Osteoblast (primary cell): ENCODE data around the gene USP38. TPM values are rescaled to one million over a fixed set of nuclear protein-coding genes. Genes with fewer than 3 reads are reported as not detected.
"Not testable (repeated sequence)": the region's sequence is repeated elsewhere in the genome, so short reads cannot be mapped to it uniquely, and the experiment has no call there.

ENCODE experiments used
- DNase-seq: peaks from one replicate; pipeline ENCODE4 v3.0.0; 2011; ENCODE audit warnings: low spot score, mixed read lengths; ENCODE audit not compliant: insufficient read length; ENCODE audit errors: missing footprints
- H2AFZ ChIP-seq: 2 replicates; pipeline ENCODE4 v1.6.0; 2011; ENCODE audit warnings: mild to moderate bottlenecking, low read length
- H3K27ac ChIP-seq: 2 replicates; pipeline ENCODE4 v1.5.1; 2011; ENCODE audit warnings: mild to moderate bottlenecking, low read depth, low read length, moderate library complexity
- H3K27me3 ChIP-seq: 2 replicates; pipeline ENCODE4 v1.6.0; 2012; ENCODE audit warnings: mild to moderate bottlenecking, control low read depth, inconsistent platforms, low read length, moderate library complexity; ENCODE audit not compliant: insufficient read depth
- H3K36me3 ChIP-seq: 2 replicates; pipeline ENCODE4 v1.5.1; 2011; ENCODE audit warnings: mild to moderate bottlenecking, low read length, control low read depth, moderate library complexity; ENCODE audit not compliant: insufficient read depth
- H3K4me1 ChIP-seq: 2 replicates; pipeline ENCODE4 v1.5.1; 2011; ENCODE audit warnings: mild to moderate bottlenecking, low read length, control low read depth, moderate library complexity; ENCODE audit not compliant: insufficient read depth
- H3K4me2 ChIP-seq: 2 replicates; pipeline ENCODE4 v1.6.0; 2011; ENCODE audit warnings: mild to moderate bottlenecking, low read length; ENCODE audit not compliant: insufficient read depth
- H3K4me3 ChIP-seq: fragments of 200-600 bp; sonication (generic); 3 replicates; pipeline ENCODE4 v1.5.1; 2012; ENCODE audit warnings: mild to moderate bottlenecking, low read length, inconsistent platforms; ENCODE audit not compliant: insufficient read depth
- H3K79me2 ChIP-seq: 2 replicates; pipeline ENCODE4 v1.6.0; 2012; ENCODE audit warnings: mild to moderate bottlenecking, low read length, control low read depth, inconsistent platforms; ENCODE audit not compliant: insufficient read depth
- H3K9me3 ChIP-seq: 2 replicates; pipeline ENCODE4 v1.5.1; 2011; ENCODE audit warnings: low read depth, low read length, control low read depth
- H4K20me1 ChIP-seq: 2 replicates; pipeline ENCODE4 v1.6.0; 2012; ENCODE audit warnings: mild to moderate bottlenecking, low read length, control low read depth; ENCODE audit not compliant: insufficient read depth
- total RNA-seq: library from RNA; depleted of rRNA; stranded (reverse); fragments of >200 nt; gene quantifications from 2 replicates; pipeline ENCODE4 v1.2.3, GENCODE V29; 2012
- TF ChIP-seq, protein P1 (sequence below): IDR thresholded peaks from 2 replicates; pipeline ENCODE4 v1.5.1; 2011; ENCODE audit warnings: mild to moderate bottlenecking, low read depth, low read length, moderate library complexity; ENCODE audit errors: extremely low read depth

Gene USP38
- total RNA-seq, 1 donor: 25.7 TPM

DNA sequence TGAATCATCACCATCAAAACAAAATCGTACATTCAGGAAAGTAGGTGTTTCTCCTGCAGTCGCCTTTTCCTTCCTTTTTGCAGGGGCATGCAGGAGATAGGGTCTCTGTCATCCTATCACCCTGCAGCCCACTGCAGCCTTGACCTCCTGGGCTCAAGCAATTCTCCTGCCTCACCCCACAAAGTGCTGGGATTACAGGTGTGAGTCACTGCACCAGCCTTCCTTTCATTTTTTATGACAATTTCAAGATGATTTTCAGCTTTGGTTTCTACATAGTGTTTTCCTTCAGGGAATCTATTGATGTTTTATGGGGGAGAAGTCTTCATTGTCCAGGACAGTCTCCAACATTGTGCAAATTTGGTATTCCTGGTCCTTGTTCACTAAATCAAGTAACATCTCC, 71.7 kb downstream of the USP38 start:
- H3K4me2 ChIP-seq: no peak overlapping the region
- H3K27ac ChIP-seq: no peak overlapping the region
- H4K20me1 ChIP-seq: no peaks in the 10 kb centered on the region
- DNase-seq: no peak
- H3K9me3 ChIP-seq: no peaks in the 10 kb centered on the region
- no peaks in the 10 kb centered on the region for H3K79me2 ChIP-seq
- no peak overlapping the region for H3K4me3 ChIP-seq
- no peaks in the 10 kb centered on the region for H3K27me3 ChIP-seq
- no peak overlapping the region for H2AFZ ChIP-seq
- no peaks in the 10 kb centered on the region for H3K36me3 ChIP-seq
- peaks cover 5% of the 10 kb centered on the region for H3K4me1 ChIP-seq
- TF ChIP-seq, protein P1, sequence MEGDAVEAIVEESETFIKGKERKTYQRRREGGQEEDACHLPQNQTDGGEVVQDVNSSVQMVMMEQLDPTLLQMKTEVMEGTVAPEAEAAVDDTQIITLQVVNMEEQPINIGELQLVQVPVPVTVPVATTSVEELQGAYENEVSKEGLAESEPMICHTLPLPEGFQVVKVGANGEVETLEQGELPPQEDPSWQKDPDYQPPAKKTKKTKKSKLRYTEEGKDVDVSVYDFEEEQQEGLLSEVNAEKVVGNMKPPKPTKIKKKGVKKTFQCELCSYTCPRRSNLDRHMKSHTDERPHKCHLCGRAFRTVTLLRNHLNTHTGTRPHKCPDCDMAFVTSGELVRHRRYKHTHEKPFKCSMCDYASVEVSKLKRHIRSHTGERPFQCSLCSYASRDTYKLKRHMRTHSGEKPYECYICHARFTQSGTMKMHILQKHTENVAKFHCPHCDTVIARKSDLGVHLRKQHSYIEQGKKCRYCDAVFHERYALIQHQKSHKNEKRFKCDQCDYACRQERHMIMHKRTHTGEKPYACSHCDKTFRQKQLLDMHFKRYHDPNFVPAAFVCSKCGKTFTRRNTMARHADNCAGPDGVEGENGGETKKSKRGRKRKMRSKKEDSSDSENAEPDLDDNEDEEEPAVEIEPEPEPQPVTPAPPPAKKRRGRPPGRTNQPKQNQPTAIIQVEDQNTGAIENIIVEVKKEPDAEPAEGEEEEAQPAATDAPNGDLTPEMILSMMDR: no peak

DNA sequence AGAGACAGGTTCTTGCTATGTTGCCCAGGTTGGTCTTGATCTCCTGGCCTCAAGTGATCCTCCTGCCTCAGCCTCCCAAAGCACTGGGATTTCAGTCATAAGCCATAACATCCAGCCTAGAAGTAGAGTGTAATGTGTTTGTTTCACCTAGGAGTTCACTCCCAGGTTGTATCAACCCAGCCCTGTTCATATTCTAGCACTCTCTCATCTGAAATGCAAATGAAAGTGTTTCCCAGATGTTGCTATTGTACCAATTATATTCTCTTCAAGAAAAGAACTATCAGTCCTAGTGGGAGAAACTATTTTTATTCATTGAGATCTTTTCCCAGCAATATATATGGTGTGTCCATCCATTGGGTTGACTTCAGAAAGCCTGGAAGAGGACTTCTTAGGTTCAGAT, 72.6 kb downstream of the USP38 start:
- Histone ChIP-seq H3K4me1 (peaks cover under 1% of the 10 kb centered on the region), H3K4me2 (no peak overlapping the region), H3K27ac (no peak overlapping the region), H3K9me3 (no peaks in the 10 kb centered on the region), H3K27me3 (no peaks in the 10 kb centered on the region), H3K36me3 (no peaks in the 10 kb centered on the region), H3K4me3 (no peak overlapping the region), H4K20me1 (no peaks in the 10 kb centered on the region), H3K79me2 (no peaks in the 10 kb centered on the region), H2AFZ (no peak overlapping the region)
- TF ChIP-seq, protein P1: no peak
- no peak for DNase-seq

DNA sequence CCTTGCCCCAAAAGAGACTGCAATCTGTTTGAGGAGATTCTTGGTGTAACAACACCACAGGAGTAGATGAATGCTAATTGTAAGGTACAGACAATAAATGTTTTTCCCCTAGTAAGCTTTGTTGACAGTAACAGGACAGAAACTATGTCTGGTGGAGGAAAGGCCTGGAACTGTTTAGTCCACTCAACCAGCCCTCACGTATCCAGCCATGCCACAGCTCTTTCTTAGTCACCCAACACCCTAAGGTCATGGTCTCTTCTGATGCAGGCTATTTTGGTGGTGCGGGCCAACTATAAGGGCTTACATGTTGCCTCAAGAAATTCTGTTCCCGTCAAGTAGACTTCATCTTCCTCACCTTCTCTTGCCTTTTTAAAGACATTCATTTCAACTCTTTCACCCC, 76.0 kb downstream of the USP38 start:
- Histone ChIP-seq H3K4me2 (no peak overlapping the region), H3K4me1 (no peaks in the 10 kb centered on the region), H3K4me3 (no peak overlapping the region), H3K9me3 (no peaks in the 10 kb centered on the region), H3K27ac (no peak overlapping the region), H3K79me2 (no peaks in the 10 kb centered on the region), H3K36me3 (no peaks in the 10 kb centered on the region), H2AFZ (no peak overlapping the region), H3K27me3 (no peaks in the 10 kb centered on the region), H4K20me1 (no peaks in the 10 kb centered on the region)
- TF ChIP-seq, protein P1: no peak
- no peak for DNase-seq

DNA sequence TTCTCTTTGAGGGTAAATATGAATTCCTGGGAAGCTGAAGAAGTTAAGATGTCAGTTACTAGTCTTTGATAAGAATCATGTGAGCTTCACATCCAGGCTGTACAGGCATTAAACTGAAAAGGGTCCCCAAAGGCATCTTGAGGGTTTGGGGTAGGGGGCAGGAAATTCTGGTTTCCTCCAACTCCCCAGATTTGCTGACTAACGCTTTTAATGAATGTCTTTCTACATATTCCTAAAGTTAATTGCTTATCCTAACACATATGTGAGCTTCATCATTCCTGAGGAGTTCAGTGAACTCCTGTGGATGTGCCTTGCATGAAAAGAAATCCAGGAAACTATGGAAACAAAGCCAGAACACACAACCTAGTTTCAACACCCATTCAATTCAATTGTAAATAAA, 78.1 kb downstream of the USP38 start:
- Histone ChIP-seq H3K9me3 (no peaks in the 10 kb centered on the region), H3K36me3 (no peaks in the 10 kb centered on the region), H4K20me1 (no peaks in the 10 kb centered on the region), H3K27ac (no peak overlapping the region), H3K79me2 (no peaks in the 10 kb centered on the region), H2AFZ (no peak overlapping the region), H3K4me3 (no peak overlapping the region), H3K27me3 (no peaks in the 10 kb centered on the region), H3K4me1 (no peaks in the 10 kb centered on the region), H3K4me2 (no peak overlapping the region)
- no peak for DNase-seq
- TF ChIP-seq, protein P1: no peak

DNA sequence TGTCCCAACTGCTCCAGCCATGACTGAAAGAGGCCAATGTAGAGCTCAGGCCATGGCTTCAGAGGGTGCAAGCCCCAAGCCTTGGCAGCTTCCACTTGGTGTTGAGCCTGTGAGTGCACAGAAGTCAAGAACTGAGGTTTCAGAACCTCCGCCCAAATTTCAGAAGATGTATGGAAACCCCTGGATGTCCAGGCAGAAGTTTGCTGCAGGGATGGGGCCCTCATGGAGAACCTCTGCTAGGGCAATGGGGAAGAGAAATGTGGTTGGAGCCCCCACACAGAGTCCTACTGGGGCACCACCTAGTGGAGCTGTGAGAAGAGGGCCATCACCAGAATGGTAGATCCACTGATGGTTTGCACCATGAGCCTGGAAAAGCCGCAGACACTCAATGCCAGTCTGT, 83.0 kb downstream of the USP38 start:
- H3K27me3 ChIP-seq, H3K79me2 ChIP-seq, H3K4me3 ChIP-seq, H3K9me3 ChIP-seq, DNase-seq, H4K20me1 ChIP-seq, H2AFZ ChIP-seq, H3K27ac ChIP-seq, H3K4me2 ChIP-seq, H3K36me3 ChIP-seq, H3K4me1 ChIP-seq: not testable (repeated sequence)
